ENCODE data around the gene CIBAR2.
"Not testable (repeated sequence)": the region's sequence is repeated elsewhere in the genome, so short reads cannot be mapped to it uniquely, and the experiment has no call there.

Gene CIBAR2

GRCh38 chr16:85062845-85063244 lies 49.4 kb downstream of the CIBAR2 start:
- no peak for DNase-seq (ENCODE audit: low read depth)

DNA sequence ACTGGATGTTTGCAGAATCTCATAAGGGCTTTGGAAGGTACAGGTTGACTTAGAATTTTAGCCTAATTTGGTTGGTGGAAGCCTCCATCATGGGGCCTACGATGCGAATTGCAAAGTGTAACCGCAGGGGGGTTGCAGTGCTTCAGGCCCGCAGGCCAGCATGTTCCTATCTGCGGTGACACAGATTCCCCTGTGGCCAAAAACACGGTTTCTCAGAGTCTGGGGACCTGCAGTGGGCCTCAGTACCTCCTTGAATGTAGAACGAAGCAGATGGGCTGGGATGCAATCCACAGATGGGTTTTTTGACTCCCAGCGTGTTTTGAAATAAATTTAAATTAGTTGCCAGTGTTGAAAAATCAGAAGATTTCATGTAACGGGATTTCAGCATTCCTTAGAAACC lies 49.9 kb downstream of the CIBAR2 start:
- DNase-seq (ENCODE audit: low read depth) = no peak

- no peak for DNase-seq (ENCODE audit: low read depth)
These were observed 50.7 kb downstream of the CIBAR2 start for GRCh38 chr16:85061566-85061965.

- DNase-seq (ENCODE audit: low read depth) = no peak
These were observed 53.4 kb downstream of the CIBAR2 start for GRCh38 chr16:85058909-85059308.

GRCh38 chr16:85057948-85058347 lies 54.3 kb downstream of the CIBAR2 start:
- no peak for DNase-seq (ENCODE audit: low read depth)

DNA sequence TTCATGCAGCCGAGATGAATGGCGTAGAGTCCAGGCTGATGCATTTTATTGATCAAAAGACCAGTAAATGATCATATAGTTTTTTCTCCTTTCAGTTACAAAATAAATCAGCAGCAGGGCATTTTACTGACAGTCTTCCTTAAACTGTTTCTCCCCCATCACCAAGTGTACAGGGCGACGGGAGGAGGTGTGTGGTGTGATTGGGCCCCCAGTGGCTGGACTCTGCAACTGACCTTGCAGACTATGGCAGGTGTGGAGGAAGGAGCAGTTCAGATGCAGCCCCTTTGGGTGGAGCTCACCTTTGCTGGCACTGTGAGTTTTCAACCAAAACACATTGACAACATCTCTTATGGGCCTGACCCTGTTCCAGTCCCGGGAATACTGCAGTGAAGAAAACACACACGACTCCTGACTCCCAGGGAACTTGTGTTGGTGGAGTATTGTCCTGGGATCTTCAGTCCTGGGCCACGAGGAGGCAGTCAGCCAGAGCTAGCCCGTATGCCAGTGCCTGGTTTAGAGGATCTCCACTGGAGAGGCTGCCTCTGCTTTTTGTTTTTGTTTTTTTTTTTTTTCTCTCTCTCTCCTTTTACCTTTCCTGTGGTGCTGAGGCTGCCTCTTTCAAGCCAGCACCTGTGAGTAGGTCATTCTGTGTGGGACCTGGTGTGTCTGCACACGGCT lies 54.9 kb downstream of the CIBAR2 start:
- no peak for DNase-seq (ENCODE audit: low read depth)

DNA sequence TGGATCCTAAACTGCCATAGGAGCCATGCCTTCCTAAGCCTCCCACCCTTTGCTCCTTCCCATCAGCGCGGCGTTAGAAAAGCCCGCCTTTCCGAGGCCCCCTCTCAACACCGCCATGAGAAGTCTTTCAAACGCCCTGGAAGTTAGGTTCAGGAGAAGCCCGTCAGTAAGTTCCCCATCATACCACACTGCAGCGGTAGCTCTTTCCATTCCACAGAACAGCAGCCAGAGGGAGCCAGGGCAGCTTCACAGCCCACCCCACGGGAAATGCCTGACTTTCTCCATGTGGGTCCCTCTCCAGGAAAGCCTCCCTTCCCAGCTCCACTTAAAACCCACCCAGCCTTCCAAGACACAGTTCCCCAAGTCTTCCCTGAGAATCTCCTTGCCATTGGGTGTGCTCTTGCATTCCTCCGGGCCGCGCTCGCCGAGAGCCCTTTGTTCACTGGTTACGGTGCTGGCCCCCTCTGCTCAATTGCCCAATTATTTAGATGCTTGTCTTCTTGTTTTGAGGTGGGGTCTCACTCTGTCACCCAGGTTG lies 56.0 kb downstream of the CIBAR2 start:
- DNase-seq (ENCODE audit: low read depth) = no peak

DNA sequence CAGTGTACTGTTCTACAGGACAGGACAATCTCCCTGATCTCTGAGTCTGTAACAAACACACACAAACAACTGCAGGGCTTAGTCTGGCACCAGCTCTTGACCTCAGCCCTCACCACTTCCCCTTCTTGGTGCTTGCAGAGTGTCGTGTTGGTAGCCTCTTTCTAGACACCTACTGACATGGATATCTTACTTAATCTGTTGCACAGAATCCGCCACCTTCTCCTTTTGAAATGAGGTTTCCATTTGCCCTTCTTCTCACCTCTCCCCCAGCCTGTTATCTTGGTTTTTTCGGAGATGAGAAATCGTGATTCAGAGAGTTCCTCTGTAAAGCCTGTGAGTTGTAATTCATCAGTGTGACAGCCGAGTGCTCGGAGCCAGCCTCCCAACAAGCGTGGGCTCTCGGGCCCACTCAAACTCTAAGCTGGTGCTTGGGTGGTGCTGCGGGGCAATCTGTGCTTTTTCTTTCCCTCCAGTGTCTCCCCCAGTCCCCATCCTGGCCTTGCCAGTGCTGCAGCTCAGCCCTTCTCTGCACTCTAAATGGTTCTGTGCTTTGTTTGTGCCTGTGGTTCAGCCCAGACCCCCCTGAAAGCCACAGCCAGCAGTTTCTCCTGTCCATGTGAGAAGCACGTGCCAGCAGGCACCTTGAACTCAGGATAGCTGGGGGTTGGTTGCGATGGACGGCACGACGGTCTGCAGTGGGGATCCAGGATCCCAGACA lies 56.6 kb downstream of the CIBAR2 start:
- peak; percentile 56 for DNase-seq (ENCODE audit: low read depth)

DNA sequence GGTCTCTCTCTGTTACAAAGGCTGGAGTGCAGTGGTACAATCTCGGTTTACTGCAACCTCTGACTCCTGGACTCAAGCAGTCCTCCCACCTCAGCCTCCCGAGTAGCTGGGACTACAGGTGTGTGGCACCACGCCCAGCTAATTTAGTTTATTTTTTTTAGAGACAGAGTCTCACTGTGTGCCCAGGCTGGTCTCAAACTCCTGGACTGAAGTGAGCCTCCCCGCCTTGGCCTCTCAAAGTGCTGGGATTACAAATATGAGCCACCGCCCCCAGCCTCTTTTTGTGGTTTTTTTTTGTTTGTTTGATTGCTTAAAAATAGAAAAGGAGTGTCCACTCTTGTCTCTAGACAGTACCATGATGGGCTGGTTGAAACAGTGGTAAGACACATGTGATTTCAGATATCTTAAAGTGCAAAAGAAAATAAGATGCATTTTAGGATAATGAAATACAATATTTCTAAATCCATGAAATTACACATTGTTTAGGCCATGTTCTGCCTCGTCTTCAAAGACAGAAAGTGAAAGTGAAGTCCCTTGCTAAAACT lies 57.3 kb downstream of the CIBAR2 start:
- DNase-seq (ENCODE audit: low read depth) = no peak

DNA sequence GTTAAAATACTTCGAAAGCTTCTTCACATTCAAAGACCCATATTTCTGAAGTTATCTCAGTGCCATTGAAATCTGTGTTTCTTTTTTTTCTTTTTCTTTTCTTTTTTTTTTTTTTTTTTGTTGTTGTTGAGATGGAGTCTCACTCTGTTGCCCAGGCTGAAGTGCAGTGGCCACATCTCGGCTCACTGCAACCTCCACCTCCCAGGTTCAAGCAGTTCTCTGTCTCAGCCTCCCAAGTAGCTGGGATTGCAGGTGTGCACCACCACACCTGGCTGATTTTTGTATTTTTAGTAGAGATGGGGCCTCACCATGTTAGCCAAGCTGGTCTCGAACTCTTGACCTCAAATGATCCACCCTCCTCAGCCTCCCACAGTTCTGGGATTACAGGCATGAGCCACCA lies 58.0 kb downstream of the CIBAR2 start:
- DNase-seq (ENCODE audit: low read depth) = not testable (repeated sequence)

GRCh38 chr16:85052536-85052935 lies 59.7 kb downstream of the CIBAR2 start:
- DNase-seq (ENCODE audit: low read depth) = no peak

- no peak for DNase-seq (ENCODE audit: low read depth)
These were observed 60.6 kb downstream of the CIBAR2 start for GRCh38 chr16:85051683-85052082.

GRCh38 chr16:85051067-85051581 lies 61.1 kb downstream of the CIBAR2 start:
- DNase-seq (ENCODE audit: low read depth) = no peak

GRCh38 chr16:85049706-85050305 lies 62.5 kb downstream of the CIBAR2 start:
- DNase-seq (ENCODE audit: low read depth) = no peak

- DNase-seq (ENCODE audit: low read depth) = no peak
These were observed 63.2 kb downstream of the CIBAR2 start for GRCh38 chr16:85048921-85049562.

All from stimulated activated CD4-positive, alpha-beta T cell treated with anti-CD3 and anti-CD28 coated beads, Interleukin-2, amount 100 ng/mL, for 4 hours (primary cell).